WTC11 (cell line): ENCODE results near the gene CDH11.

Experiments used
- ARID4B ChIP-seq: sonication (generic); formaldehyde crosslinking; IDR thresholded peaks from 2 replicates; pipeline ENCODE4 v1.8.0; 2023; ENCODE audit warnings: missing genetic modification reagents, mild to moderate bottlenecking, borderline replicate concordance
- ATF2 ChIP-seq: sonication (generic); formaldehyde crosslinking; IDR thresholded peaks from 2 replicates; pipeline ENCODE4 v1.8.1; 2022; ENCODE audit warnings: low read depth, missing genetic modification reagents, borderline replicate concordance
- CTCF ChIP-seq: fragments of 200-600 bp; IDR thresholded peaks from 2 replicates; pipeline ENCODE4 v1.8.0; 2022; ENCODE audit warnings: antibody characterized with exemption
- ERG ChIP-seq: fragments of 250-450 bp; sonication (Bioruptor Pico); IDR thresholded peaks from 2 replicates; pipeline ENCODE4 v1.8.0; 2021; ENCODE audit warnings: mild to moderate bottlenecking
- FOXP1 ChIP-seq: sonication (generic); formaldehyde crosslinking; IDR thresholded peaks from 2 replicates; pipeline ENCODE4 v1.8.0; 2022; ENCODE audit warnings: missing genetic modification reagents, mild to moderate bottlenecking, moderate library complexity, borderline replicate concordance
- GABPB1 ChIP-seq: sonication (generic); formaldehyde crosslinking; IDR thresholded peaks from 2 replicates; pipeline ENCODE4 v1.8.1; 2023; ENCODE audit warnings: mild to moderate bottlenecking, missing genetic modification reagents
- IRF1 ChIP-seq: sonication (generic); formaldehyde crosslinking; IDR thresholded peaks from 2 replicates; pipeline ENCODE4 v1.8.0; 2023; ENCODE audit warnings: missing genetic modification reagents
- NR2C2 ChIP-seq: sonication (generic); formaldehyde crosslinking; IDR thresholded peaks from 2 replicates; pipeline ENCODE4 v1.8.0; 2022; ENCODE audit warnings: mild to moderate bottlenecking, missing genetic modification reagents
- PREB ChIP-seq: sonication (generic); formaldehyde crosslinking; IDR thresholded peaks from 2 replicates; pipeline ENCODE4 v1.8.1; 2022; ENCODE audit warnings: mild to moderate bottlenecking, missing genetic modification reagents, moderate library complexity, borderline replicate concordance
- STAT6 ChIP-seq: sonication (generic); formaldehyde crosslinking; conservative IDR thresholded peaks from 2 replicates; pipeline ENCODE4 v1.8.1; 2023; ENCODE audit warnings: mild to moderate bottlenecking, low read depth, missing genetic modification reagents, moderate library complexity
- ZNF232 ChIP-seq: sonication (generic); formaldehyde crosslinking; IDR thresholded peaks from 2 replicates; pipeline ENCODE4 v1.8.0; 2022; ENCODE audit warnings: mild to moderate bottlenecking, missing genetic modification reagents

GRCh38 chr16:65016754-65017153, 105.1 kb downstream of the CDH11 start:
- TF ChIP-seq PREB (CRISPR knock-in tag): no peak
- TF ChIP-seq GABPB1 (CRISPR knock-in tag): no peak
- TF ChIP-seq CTCF: no peak
- TF ChIP-seq ATF2 (CRISPR knock-in tag): no peak
- TF ChIP-seq NR2C2 (CRISPR knock-in tag): no peak
- TF ChIP-seq ZNF232 (CRISPR knock-in tag): no peak
- no peak for TF ChIP-seq STAT6 (CRISPR knock-in tag)
- TF ChIP-seq ERG (CRISPR knock-in tag): no peak
- no peak for TF ChIP-seq FOXP1 (CRISPR knock-in tag)
- TF ChIP-seq IRF1 (CRISPR knock-in tag): no peak
- TF ChIP-seq ARID4B (CRISPR knock-in tag): no peak
